Lower lobe of right lung (tissue), 2 donors: Measurements from ENCODE around the gene YPEL1. TPM values are rescaled to one million over a fixed set of nuclear protein-coding genes. Genes with fewer than 3 reads are reported as not detected.

ENCODE experiments used
- ATAC-seq, 2 donors: fragments of 200-7000 bp; cut with Tn5 transposase; one replicate each; pipeline ENCODE4 v1.9.1; 2020 to 2022; ENCODE audit warnings: mild to moderate bottlenecking in 2 of 2, moderate library complexity in 2 of 2
- DNase-seq: peaks from one replicate; pipeline ENCODE4 v3.0.0-alpha.2; 2020
- H3K27ac ChIP-seq: fragments of 200-600 bp; one replicate; pipeline ENCODE4 v1.8.0; 2022
- H3K27me3 ChIP-seq: fragments of 200-600 bp; one replicate; pipeline ENCODE4 v1.8.0; 2022; ENCODE audit warnings: low read depth
- H3K36me3 ChIP-seq: fragments of 200-600 bp; one replicate; pipeline ENCODE4 v1.8.0; 2022; ENCODE audit warnings: mild to moderate bottlenecking
- H3K4me1 ChIP-seq: fragments of 200-600 bp; one replicate; pipeline ENCODE4 v1.8.0; 2022
- H3K4me3 ChIP-seq: fragments of 200-600 bp; one replicate; pipeline ENCODE4 v1.8.0; 2022; ENCODE audit warnings: mild to moderate bottlenecking
- H3K9me3 ChIP-seq: fragments of 200-600 bp; one replicate; pipeline ENCODE4 v1.8.0; 2022
- CTCF ChIP-seq: fragments of 200-600 bp; IDR thresholded peaks from one replicate; pipeline ENCODE4 v1.8.0; 2022; ENCODE audit warnings: antibody characterized with exemption, mild to moderate bottlenecking
- intact Hi-C: fragments of 100-400 bp; cut with DNase I; formaldehyde crosslinking; loops from one replicate; pipeline ENCODE4 v1.11.0; 2022
- total RNA-seq: library from RNA; stranded (reverse); fragmentation: NEBNext Ultra II Directional; extraction: Animal tissue kit (Norgen Biotek cat#: 25700); gene quantifications from one replicate; pipeline ENCODE4 v1.2.1, GENCODE V29; 2021
- donor health status: DM: no; HTN: yes; CAD: no; lungs with severe emphysema.

YPEL1 gene
- total RNA-seq, 1 donor from 2014 or later: 7.6 TPM

DNA sequence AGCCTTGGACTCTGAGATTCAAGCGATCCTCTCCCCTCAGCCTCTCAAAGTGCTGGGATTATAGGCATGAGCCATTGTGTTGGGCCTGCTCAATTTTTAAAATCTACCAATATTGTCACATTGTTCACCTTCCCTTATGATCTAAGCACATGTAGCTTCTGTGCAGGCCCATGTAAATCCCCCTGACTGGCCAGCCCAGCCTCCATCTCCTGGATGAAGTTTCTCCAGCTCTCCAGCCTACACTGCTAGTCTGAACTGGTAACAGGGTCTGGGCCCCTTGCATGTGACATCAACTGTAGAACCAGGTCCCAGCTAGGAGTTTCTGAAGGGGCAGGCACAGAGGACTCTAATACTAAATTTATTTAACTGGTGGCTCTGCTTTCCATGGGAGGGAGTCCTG is 32.8 kb upstream of the YPEL1 start:
- Histone ChIP-seq H3K4me3 (no peak overlapping the region), H3K27ac (no peak overlapping the region), H3K4me1 (no peaks in the 10 kb centered on the region), H3K27me3 (no peaks in the 10 kb centered on the region), H3K36me3 (peaks cover 96% of the 10 kb centered on the region), H3K9me3 (no peaks in the 10 kb centered on the region)
- TF ChIP-seq CTCF: no peak
- DNase-seq (no peak), ATAC-seq (no peak)
- intact Hi-C loops: no loop called here

DNA sequence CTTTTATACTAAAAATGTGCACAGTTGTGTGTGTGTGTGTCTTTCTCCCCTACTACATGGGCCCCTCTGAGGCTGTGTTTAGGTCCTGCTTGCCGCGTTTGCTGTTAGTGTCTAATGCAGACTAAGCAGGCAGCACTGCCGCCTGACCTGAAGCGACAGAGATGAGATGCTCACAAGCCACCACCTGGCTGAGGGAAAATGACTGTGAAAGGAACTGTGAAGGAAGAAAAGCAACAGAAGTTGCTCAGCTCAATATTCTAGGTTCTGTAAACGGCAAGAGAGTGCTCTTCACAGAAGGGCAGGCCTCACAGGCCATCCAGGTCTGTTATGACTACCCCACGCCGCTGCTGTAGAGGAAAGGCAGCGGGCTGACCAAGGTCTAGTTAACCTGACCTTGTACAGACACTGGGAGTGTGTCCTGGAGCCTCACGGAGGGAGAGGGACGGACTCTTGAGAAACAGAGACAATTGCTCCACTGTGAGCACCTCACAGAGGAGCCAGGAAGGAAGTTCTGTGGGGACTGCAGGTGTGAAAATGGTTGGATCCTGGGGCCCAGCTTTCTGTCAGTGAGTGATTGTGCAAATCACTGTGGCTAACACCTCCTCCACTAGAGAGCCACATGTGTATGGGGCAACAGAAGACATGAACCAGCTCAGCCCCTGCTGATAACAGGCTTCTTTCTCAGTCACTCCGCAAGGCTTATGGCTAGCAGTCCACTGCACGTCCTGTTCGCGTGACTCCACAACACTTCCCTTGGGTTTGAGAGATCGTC is 31.3 kb upstream of the YPEL1 start:
- intact Hi-C loops: no loop called here
- DNase-seq (no peak), ATAC-seq (peak; percentile 65 to 72)
- no peaks in the 10 kb centered on the region for H3K27me3 ChIP-seq
- H3K4me3 ChIP-seq: no peak overlapping the region
- H3K27ac ChIP-seq: peak overlapping the region; percentile 26
- H3K9me3 ChIP-seq: no peaks in the 10 kb centered on the region
- H3K4me1 ChIP-seq: no peaks in the 10 kb centered on the region
- H3K36me3 ChIP-seq: peaks cover 100% of the 10 kb centered on the region
- TF ChIP-seq CTCF: no peak

GRCh38 chr22:21765909-21766529 is 30.4 kb upstream of the YPEL1 start:
- DNase-seq (no peak), ATAC-seq (no peak)
- Histone ChIP-seq H3K9me3 (no peaks in the 10 kb centered on the region), H3K4me3 (no peak overlapping the region), H3K4me1 (no peaks in the 10 kb centered on the region), H3K27ac (peak overlapping the region; percentile 26), H3K36me3 (peaks cover 100% of the 10 kb centered on the region), H3K27me3 (no peaks in the 10 kb centered on the region)
- intact Hi-C loops: no loop called here
- TF ChIP-seq CTCF: no peak

DNA sequence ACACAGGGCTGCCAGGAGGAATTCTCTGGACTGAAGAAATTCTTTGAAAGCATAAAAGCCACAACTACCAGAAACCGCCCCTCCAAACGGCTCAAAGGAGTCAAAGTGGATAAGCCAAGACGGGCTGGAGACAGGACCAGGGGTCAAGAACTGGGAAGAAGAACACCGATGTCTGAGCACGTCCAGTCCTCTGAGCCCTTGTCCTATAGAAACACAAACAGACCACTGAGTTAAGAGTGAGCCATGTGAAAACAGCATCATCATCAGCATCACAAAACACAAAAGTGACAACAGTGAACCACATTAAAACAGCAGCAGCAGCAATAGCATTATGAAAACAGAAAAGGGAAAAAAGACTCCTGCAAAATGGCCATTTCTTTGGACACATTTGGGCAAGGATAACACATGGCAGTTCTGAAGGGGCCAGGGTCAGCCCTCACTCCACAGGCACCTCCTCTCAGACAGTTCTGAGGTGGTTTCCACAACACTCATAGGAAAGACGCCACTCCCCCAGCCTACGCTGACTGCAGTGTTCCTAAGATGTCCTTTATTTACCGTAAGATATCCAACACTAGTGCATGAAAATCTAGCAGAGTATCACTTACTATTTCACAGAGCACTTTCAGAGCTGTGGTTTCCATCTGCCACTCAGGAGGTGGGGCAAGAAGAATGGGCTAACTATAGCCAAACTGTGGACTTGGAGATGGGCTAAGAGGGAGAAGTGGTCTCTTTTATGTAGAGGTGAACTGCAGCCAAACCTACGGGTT is 28.6 kb upstream of the YPEL1 start:
- Histone ChIP-seq H3K36me3 (peaks cover 96% of the 10 kb centered on the region), H3K4me3 (no peak overlapping the region), H3K9me3 (no peaks in the 10 kb centered on the region), H3K27me3 (no peaks in the 10 kb centered on the region), H3K27ac (no peak overlapping the region), H3K4me1 (no peaks in the 10 kb centered on the region)
- intact Hi-C loops: no loop called here
- DNase-seq: no peak
- no peak for TF ChIP-seq CTCF
- ATAC-seq: no peak

GRCh38 chr22:21762712-21763581 is 27.4 kb upstream of the YPEL1 start:
- peak; percentile 35 to 55 for ATAC-seq

More at GRCh38 chr22:21762712-21763581, 27.4 kb upstream of the YPEL1 start:
- H3K4me1 ChIP-seq: no peaks in the 10 kb centered on the region
- peaks cover 94% of the 10 kb centered on the region for H3K36me3 ChIP-seq
- H3K4me3 ChIP-seq: no peak overlapping the region
- H3K27me3 ChIP-seq: no peaks in the 10 kb centered on the region
- no peak for TF ChIP-seq CTCF
- DNase-seq: no peak
- no peak overlapping the region for H3K27ac ChIP-seq
- H3K9me3 ChIP-seq: no peaks in the 10 kb centered on the region
- intact Hi-C loops: no loop called here
